ENCODE data around the gene PDGFA. TPM values are rescaled to one million over a fixed set of nuclear protein-coding genes. Genes with fewer than 3 reads are reported as not detected.

PDGFA gene
- total and polyA plus RNA-seq, 7 donors, result 9.1 to 30.4 (median 15.9) TPM

GRCh38 chr7:447523-447922, 72.1 kb downstream of the PDGFA start:
- Histone ChIP-seq H3K27me3 (ENCODE audit: insufficient read depth in 3 of 3, low read length in 2 of 3) (peaks cover 0 to 2% (median 0%) of the 10 kb centered on the region in 3 donors), H3K36me3 (ENCODE audit: insufficient read depth in 1 of 2, low read depth in 1 of 2) (no peaks in the 10 kb centered on the region), H3K27ac (no peak overlapping the region), H3K4me1 (peaks cover 4% of the 10 kb centered on the region), H3K4me3 (no peak overlapping the region), H3K9me3 (no peaks in the 10 kb centered on the region)
- ATAC-seq, result no peak
- DNase-seq, result no peak
- 72 to 89% (median 77%) methylated on average over 9 of the region's 9 CpGs for WGBS, 3 donors
- intact Hi-C loops (cut with DNase I), result no loop called here
- no peak for TF ChIP-seq CTCF (IDR thresholded peaks at IDR 0.05)

Other genes with a start within 250 kb of the PDGFA start
- gene FOXL3, start 229.7 kb downstream of the PDGFA start, total RNA-seq, result not detected
- not detected for gene FOXL3, start 229.7 kb downstream of the PDGFA start, polyA plus RNA-seq
- 10 to 100 TPM; 17.8 to 26.7 (median 21.9) TPM for gene DNAAF5, start 206.9 kb upstream of the PDGFA start, total RNA-seq
- 10 to 100 TPM in 2 of 3 donors, 1 to 10 TPM in 1; 9.3 to 17.6 (median 14.1) TPM for gene DNAAF5, start 206.9 kb upstream of the PDGFA start, polyA plus RNA-seq
- 1 to 10 TPM; 1.4 to 4.6 (median 3.4) TPM for gene PRKAR1B, start 207.4 kb upstream of the PDGFA start, total RNA-seq
- 1 to 10 TPM; 1.5 to 1.9 (median 1.5) TPM for gene PRKAR1B, start 207.4 kb upstream of the PDGFA start, polyA plus RNA-seq